HG02981 (cell line): Measurements from ENCODE around the gene DAB1.
"Not testable (repeated sequence)": the region's sequence is repeated elsewhere in the genome, so short reads cannot be mapped to it uniquely, and the experiment has no call there.

Experiments
- ATAC-seq: cut with Tn5 transposase; IDR thresholded peaks from one replicate; pipeline ENCODE4 v1.9.1; 2021; ENCODE audit warnings: mild to moderate bottlenecking, moderate library complexity; ENCODE audit not compliant: unreplicated experiment

The DAB1 gene

GRCh38 chr1:57089855-57090254, 334.0 kb downstream of the DAB1 start:
- no peak for ATAC-seq

DNA sequence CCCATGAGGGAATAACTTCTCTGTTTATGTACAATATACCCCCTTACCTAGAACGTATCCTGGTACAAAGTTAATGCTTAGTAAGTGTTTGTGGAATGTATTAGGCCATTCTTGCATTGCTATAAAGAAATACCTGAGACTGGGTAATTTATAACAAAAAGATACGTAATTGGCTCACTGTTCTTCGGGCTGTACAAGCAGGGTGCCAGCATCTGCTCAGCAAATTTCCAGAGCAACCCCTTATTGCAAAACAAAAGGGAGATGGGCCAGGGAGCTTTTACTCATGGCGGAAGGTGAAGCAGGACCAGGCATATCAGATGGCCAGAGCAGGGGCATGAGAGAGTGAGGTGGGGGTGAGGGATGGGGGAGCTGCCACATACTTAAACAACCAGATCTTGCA, 334.6 kb downstream of the DAB1 start:
- ATAC-seq, result no peak

GRCh38 chr1:57088653-57089052, 335.2 kb downstream of the DAB1 start:
- no peak for ATAC-seq

DNA sequence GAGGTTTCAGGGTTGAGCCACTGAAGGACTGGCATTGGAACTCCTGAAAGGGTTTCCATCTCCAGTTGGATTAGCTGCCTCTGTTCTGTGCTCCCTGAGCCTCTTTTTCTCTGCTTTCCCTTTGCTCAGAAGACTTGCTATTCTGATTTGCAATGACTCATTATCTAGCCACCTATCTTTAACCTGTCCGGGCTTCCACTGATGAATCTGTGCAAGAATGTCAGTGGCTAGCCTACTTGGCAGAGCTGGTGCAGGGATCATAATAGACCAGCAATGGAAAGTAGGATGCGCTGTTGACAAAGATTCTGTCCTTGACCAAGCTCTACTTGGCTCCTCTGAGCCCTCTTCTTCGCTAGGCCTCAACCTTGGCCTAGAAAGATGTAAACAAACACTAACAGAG, 336.2 kb downstream of the DAB1 start:
- not testable (repeated sequence) for ATAC-seq

GRCh38 chr1:57086154-57086553, 337.7 kb downstream of the DAB1 start:
- no peak for ATAC-seq

DNA sequence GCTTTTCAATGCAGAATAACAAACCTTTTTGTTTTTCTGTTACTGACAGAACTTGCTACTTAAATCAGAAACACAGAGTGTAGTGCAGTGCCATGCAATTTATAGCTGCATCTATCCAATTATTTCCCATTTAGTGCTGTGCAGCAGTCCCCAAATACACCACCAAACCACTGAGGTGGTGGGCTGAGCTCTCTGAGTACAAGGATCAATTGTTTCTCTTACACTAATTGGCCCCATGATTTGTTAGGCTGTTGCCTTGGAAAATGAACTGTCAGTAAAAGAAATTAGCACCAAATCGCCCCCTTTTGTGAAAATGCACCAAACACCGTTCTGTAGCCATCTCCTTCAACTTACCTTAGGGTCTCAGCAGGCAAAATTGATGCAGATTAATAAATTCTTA, 339.2 kb downstream of the DAB1 start:
- no peak for ATAC-seq

DNA sequence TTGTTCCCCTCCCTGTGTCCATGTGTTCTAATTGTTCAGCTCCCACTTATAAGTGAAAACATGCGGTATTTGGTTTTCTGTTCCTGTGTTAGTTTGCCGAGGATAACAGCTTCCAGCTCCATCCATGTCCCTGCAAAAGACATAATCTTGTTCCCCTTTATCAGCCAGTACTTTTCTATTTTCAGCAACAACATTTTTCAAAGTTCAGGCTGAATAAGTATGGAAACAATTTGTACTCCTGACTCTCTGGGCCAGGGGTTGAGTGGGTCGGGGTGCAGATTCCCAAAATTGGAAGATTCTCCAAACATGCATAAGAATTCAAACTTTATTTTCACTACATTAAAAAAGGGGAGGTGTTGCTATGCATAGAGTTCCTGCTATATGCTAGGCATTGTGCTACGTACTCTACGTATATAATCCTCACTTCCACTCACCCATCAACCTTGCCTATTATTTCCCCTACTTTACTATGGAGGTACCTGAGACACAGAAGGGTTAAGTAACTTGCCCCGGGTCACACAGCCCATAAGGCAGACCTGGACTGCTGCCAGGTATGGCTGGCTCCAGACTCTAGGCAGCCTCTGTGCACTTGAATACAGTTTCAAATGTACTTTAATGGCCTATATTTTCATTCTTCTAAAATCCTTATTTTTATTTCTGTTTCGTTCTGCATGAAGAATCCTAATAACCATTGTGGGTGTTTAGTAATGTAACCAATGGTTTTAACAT, 341.0 kb downstream of the DAB1 start:
- no peak for ATAC-seq

GRCh38 chr1:57079454-57080157, 344.3 kb downstream of the DAB1 start:
- ATAC-seq, result no peak

DNA sequence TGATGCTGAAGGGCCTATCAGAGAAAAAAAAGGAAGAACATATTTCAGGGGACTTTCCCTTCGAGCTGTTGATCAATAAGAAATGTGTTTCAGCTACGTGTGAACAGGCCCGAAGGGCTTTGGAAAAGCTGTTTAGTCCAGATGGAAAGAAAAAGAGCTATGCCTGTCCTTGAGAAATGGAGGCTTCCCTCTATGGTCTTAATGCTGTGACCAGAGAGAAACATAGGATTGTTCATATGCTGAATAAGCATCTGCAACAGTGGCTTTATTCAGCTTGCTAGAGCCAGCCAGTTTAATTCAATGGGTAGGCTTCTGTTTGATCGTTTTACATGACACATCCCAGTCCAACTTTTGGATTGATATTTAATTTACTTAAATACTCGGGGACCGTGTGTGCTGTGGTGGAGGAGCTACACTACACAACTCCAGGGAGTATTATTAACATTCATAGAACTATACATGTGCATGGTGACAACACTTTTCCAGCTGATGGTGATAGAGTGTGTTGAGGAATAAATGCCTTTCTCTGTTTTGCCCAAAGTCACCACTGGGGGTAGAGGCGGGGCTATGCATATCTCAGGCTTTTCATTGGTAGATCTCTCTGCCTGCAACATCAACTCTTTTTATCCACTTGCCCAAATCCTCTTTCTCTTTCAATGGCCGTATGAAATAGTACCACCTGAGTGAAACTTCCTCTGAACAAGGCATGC, 351.3 kb downstream of the DAB1 start:
- peak; percentile 84 for ATAC-seq

GRCh38 chr1:57067863-57068262, 356.0 kb downstream of the DAB1 start:
- ATAC-seq, result no peak

DNA sequence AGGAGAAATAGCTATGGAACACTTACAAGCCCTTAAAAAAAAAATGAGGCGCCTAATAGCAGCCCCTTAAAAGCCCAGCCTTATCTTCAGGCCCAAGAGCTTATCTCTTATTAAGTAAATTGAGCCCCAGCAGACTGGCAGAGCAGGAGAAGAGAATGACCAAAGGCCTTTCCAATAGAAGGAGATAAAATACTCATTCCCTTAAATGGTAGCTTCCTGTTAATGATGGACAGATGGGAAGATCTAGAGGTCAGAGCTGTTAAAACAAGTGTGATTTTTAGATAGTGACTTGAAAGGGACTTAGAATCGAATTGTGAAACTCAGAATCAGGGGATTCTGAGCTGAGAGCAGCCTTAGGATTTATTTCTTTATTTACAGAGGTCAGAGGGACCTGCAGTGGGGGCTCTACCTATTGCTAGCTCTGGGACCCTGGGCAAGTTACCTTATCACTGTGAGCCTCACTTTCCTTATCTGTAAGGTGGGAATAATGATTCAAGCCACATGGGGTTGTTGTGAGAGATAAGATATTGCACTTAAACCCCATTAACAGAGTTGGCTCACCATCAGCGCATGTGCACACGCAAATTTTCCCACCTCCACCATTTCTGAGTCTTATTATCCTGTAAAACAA, 356.8 kb downstream of the DAB1 start:
- no peak for ATAC-seq

GRCh38 chr1:57065442-57065841, 358.4 kb downstream of the DAB1 start:
- no peak for ATAC-seq

DNA sequence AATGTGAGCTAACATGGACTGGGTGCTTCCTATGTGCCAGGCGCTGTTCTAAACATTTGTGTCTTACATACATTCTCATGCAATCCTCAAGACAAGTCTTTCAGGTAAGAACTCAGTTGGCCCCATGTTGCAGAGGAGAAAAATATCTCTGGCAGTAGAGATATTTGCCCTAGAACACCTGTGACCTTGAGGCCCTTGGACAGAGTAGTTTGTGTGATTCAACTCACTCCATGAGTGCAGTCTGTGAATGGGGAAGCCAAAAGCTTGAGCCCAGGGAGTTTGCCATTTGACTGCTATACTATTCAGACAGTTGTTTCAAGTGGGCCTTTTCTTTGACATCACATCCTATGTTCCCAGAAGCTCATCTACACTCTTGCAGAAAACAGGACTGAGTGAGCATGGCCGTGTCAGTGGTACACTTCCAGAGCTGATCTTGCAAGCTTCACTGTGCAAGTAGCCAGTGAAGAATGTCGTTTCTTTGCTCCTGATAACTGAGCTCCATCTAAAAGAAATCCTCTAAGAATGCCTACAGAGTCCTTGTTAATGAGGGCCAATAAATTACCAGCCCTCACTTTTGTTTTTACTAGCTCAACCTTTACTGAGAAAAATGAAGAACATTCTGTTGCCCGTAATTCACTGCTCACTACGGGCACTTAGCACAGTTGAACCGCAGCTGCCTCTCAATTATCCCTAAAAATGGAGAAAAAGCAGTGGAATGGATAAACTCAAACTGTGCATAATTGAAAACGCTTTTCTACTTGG, 359.3 kb downstream of the DAB1 start:
- ATAC-seq, result no peak

- no peak for ATAC-seq
Measured at GRCh38 chr1:57063406-57064125, 360.3 kb downstream of the DAB1 start.

GRCh38 chr1:57061369-57061768, 362.5 kb downstream of the DAB1 start:
- ATAC-seq, result no peak

DNA sequence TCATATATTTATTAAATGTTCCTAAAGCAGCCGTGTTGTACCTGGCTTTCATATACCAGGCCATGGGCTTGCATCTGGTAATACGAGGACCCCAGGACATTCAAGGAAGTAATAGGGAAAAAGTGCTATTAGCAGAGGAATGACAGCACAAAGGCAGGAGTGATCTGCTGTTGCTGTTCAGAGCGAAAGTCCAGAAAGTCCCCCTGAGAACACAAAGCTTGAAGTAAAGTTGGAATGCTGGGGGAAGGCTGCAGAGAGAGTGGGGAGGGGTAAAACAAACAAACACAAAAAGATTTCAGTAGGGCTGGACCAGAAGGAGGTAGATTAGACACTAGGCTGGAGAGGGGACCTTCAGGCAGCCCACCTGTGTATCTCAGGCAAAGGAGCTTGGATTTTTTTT, 363.4 kb downstream of the DAB1 start:
- no peak for ATAC-seq

DNA sequence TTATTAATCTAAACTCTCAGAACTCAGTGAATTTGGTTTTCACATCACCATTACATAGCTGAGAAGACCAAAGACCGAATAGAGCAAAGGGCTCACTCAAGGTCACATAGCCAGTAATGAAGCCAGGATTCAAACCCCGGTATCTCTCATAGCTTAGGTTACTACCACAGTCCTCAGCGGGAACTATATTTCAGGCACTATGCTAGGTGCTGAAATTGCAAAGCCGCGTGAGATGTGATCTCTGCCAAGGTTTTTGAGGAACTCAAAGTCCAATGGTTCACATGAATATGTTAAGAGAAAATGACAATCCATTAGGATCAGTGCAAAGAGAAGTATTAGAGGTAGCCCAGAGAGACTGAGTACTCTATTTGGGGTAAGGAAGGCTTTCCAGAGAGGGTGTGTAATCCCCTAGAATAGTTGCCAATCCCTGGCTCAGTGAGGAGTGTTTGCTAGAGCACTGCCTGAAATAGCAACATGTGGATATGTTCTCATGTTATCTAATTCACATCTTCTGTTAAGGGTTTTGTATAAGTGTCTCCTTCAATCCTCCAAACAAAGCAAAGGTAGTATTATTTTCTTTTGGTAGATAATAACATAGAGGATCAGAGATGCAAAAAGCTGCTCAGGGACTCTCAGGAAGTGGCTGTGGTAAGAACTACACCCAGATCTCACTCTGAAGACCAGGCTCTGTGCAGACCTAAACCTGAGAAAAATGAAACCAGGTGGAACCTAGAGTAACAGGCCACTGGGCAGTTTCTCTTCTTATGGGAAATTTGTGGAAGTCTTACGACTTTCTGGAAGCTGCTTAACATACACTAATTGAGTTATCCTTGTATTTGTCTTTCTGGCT, 365.0 kb downstream of the DAB1 start:
- no peak for ATAC-seq

- ATAC-seq, result no peak
Measured at GRCh38 chr1:57048856-57049255, 375.0 kb downstream of the DAB1 start.

- ATAC-seq, result no peak
Measured at GRCh38 chr1:57046462-57046861, 377.4 kb downstream of the DAB1 start.
